ENCODE results near the gene LPAR1.
"Not testable (repeated sequence)": the region's sequence is repeated elsewhere in the genome, so short reads cannot be mapped to it uniquely, and the experiment has no call there.

Gene LPAR1

GRCh38 chr9:110837401-110838005 is 200.8 kb downstream of the LPAR1 start:
- H3K36me3 Mint-ChIP-seq (ENCODE audit: insufficient read depth) = no peaks in the 10 kb centered on the region
- no peak overlapping the region for H3K4me3 Mint-ChIP-seq
- no peak for ATAC-seq (replicated peaks)
- H3K27ac Mint-ChIP-seq = no peak overlapping the region
- DNase-seq = no peak
- H3K4me1 Mint-ChIP-seq (ENCODE audit: low read depth in 2 of 2) = no peaks in the 10 kb centered on the region
- peaks cover 14 to 15% of the 10 kb centered on the region in 2 donors for H3K9me3 Mint-ChIP-seq
- no peaks in the 10 kb centered on the region for H3K27me3 Mint-ChIP-seq

GRCh38 chr9:110835859-110836271 is 202.4 kb downstream of the LPAR1 start:
- Mint-ChIP-seq H3K27ac (no peak overlapping the region), H3K4me1 (ENCODE audit: low read depth in 2 of 2) (no peaks in the 10 kb centered on the region), H3K36me3 (ENCODE audit: insufficient read depth) (no peaks in the 10 kb centered on the region), H3K27me3 (no peaks in the 10 kb centered on the region), H3K9me3 (peaks cover 15% of the 10 kb centered on the region in 2 donors), H3K4me3 (no peak overlapping the region)
- no peak for DNase-seq
- no peak for ATAC-seq (replicated peaks)

GRCh38 chr9:110835404-110835803 is 202.9 kb downstream of the LPAR1 start:
- H3K27ac Mint-ChIP-seq = no peak overlapping the region
- H3K4me1 Mint-ChIP-seq (ENCODE audit: low read depth in 2 of 2) = no peaks in the 10 kb centered on the region
- DNase-seq = no peak
- no peaks in the 10 kb centered on the region for H3K27me3 Mint-ChIP-seq
- peaks cover 14 to 19% of the 10 kb centered on the region in 2 donors for H3K9me3 Mint-ChIP-seq
- no peaks in the 10 kb centered on the region for H3K36me3 Mint-ChIP-seq (ENCODE audit: insufficient read depth)
- no peak for ATAC-seq (replicated peaks)
- no peak overlapping the region for H3K4me3 Mint-ChIP-seq

- DNase-seq = no peak
- H3K27me3 Mint-ChIP-seq = no peaks in the 10 kb centered on the region
- H3K9me3 Mint-ChIP-seq = peaks cover 11 to 21% of the 10 kb centered on the region in 2 donors
These were observed 205.3 kb downstream of the LPAR1 start for GRCh38 chr9:110832926-110833325.

GRCh38 chr9:110830495-110830894 is 207.8 kb downstream of the LPAR1 start:
- Mint-ChIP-seq H3K4me1 (ENCODE audit: low read depth in 2 of 2) (no peaks in the 10 kb centered on the region), H3K36me3 (ENCODE audit: insufficient read depth) (no peaks in the 10 kb centered on the region), H3K27me3 (no peaks in the 10 kb centered on the region), H3K4me3 (no peak overlapping the region), H3K9me3 (peaks cover 6 to 8% of the 10 kb centered on the region in 2 donors), H3K27ac (no peak overlapping the region)
- DNase-seq (no peak), ATAC-seq (replicated peaks) (no peak)

More at GRCh38 chr9:110832926-110833325, 205.3 kb downstream of the LPAR1 start:
- ATAC-seq (replicated peaks) = no peak
- no peak overlapping the region for H3K27ac Mint-ChIP-seq
- H3K4me1 Mint-ChIP-seq (ENCODE audit: low read depth in 2 of 2) = no peaks in the 10 kb centered on the region
- no peaks in the 10 kb centered on the region for H3K36me3 Mint-ChIP-seq (ENCODE audit: insufficient read depth)
- no peak overlapping the region for H3K4me3 Mint-ChIP-seq

GRCh38 chr9:110828264-110828663 is 210.0 kb downstream of the LPAR1 start:
- DNase-seq (no peak), ATAC-seq (replicated peaks) (no peak)
- H3K27me3 Mint-ChIP-seq = no peaks in the 10 kb centered on the region
- H3K9me3 Mint-ChIP-seq = peaks cover 8% of the 10 kb centered on the region in 2 donors
- no peaks in the 10 kb centered on the region for H3K4me1 Mint-ChIP-seq (ENCODE audit: low read depth in 2 of 2)
- no peak overlapping the region for H3K4me3 Mint-ChIP-seq
- no peak overlapping the region for H3K27ac Mint-ChIP-seq
- no peaks in the 10 kb centered on the region for H3K36me3 Mint-ChIP-seq (ENCODE audit: insufficient read depth)

GRCh38 chr9:110826400-110826799 is 211.9 kb downstream of the LPAR1 start:
- not testable (repeated sequence) for H3K27me3 Mint-ChIP-seq; DNase-seq; H3K36me3 Mint-ChIP-seq (ENCODE audit: insufficient read depth); ATAC-seq (replicated peaks); H3K4me1 Mint-ChIP-seq (ENCODE audit: low read depth in 2 of 2); H3K4me3 Mint-ChIP-seq; H3K27ac Mint-ChIP-seq
- H3K9me3 Mint-ChIP-seq = peaks cover 12 to 15% of the 10 kb centered on the region in 2 donors

- no peak for DNase-seq
- H3K4me3 Mint-ChIP-seq = no peak overlapping the region
- no peaks in the 10 kb centered on the region for H3K4me1 Mint-ChIP-seq (ENCODE audit: low read depth in 2 of 2)
- H3K27me3 Mint-ChIP-seq = no peaks in the 10 kb centered on the region
- H3K9me3 Mint-ChIP-seq = peaks cover 13 to 20% of the 10 kb centered on the region in 2 donors
- no peak for ATAC-seq (replicated peaks)
- H3K27ac Mint-ChIP-seq = no peak overlapping the region
- no peaks in the 10 kb centered on the region for H3K36me3 Mint-ChIP-seq (ENCODE audit: insufficient read depth)
These were observed 212.3 kb downstream of the LPAR1 start for GRCh38 chr9:110825950-110826349.

GRCh38 chr9:110825129-110825528 is 213.1 kb downstream of the LPAR1 start:
- ATAC-seq (replicated peaks); DNase-seq; H3K36me3 Mint-ChIP-seq (ENCODE audit: insufficient read depth); H3K27me3 Mint-ChIP-seq; H3K4me3 Mint-ChIP-seq; H3K27ac Mint-ChIP-seq; H3K4me1 Mint-ChIP-seq (ENCODE audit: low read depth in 2 of 2): not testable (repeated sequence)
- H3K9me3 Mint-ChIP-seq = peaks cover 12 to 16% of the 10 kb centered on the region in 2 donors

All from effector memory CD8-positive, alpha-beta T cell (primary cell).